Hematopoietic multipotent progenitor cell (in vitro differentiated cells): ENCODE measurements around the gene NSD2. TPM values are rescaled to one million over a fixed set of nuclear protein-coding genes. Genes with fewer than 3 reads are reported as not detected.
A peak's percentile ranks its signal among the peaks of the same experiment; 100 is the strongest.
"Not testable (repeated sequence)": the region's sequence is repeated elsewhere in the genome, so short reads cannot be mapped to it uniquely, and the experiment has no call there.

Experiments
- DNase-seq, 3 donors: peaks; one replicate each; pipeline ENCODE4 v3.0.0-alpha.2; 2011 to 2015; ENCODE audit warnings: low read depth in 2 of 3, low spot score in 2 of 3
- total RNA-seq: library from RNA; depleted of rRNA; stranded (reverse); fragments of >200 nt; gene quantifications from one replicate; pipeline ENCODE4 v1.2.3, GENCODE V29; 2012

NSD2 gene
- total RNA-seq, 1 donor, result 41.7 TPM

DNA sequence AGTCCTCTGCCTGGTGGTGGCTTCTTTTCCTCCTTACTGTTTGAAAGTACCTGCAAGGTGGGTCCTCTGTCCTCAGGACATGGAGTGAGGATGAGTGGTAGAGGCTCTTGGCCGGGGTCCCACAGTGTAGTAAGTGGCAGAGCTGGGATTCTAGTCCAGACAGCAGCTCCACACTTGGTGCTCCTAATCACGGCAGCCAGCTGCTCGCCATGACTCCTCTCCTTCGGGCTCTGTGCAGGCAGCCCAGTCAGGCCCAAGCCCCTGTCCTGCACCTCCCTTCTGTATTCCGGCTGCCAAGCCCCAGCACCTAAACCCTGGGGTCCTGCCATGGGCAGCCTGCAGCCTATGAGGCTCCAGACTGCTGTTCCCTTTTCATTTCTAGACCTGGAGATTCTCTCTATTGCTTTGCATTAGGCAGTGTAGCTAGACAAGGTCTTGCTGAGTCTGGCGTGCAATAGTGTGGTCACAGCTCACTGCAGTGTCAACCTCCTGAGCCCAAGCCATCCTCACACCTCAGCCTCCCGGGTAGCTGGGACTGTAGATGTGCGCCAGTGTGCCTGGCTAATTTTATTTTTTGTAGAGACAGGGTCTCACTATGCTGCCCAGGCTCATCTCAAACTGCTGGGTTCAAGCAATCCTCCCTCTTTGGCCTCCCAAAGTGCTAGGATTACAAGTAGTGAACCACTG is 24.9 kb downstream of the NSD2 start:
- DNase-seq, result no peak

GRCh38 chr4:1896658-1896991 is 25.4 kb downstream of the NSD2 start:
- DNase-seq, result no peak

DNA sequence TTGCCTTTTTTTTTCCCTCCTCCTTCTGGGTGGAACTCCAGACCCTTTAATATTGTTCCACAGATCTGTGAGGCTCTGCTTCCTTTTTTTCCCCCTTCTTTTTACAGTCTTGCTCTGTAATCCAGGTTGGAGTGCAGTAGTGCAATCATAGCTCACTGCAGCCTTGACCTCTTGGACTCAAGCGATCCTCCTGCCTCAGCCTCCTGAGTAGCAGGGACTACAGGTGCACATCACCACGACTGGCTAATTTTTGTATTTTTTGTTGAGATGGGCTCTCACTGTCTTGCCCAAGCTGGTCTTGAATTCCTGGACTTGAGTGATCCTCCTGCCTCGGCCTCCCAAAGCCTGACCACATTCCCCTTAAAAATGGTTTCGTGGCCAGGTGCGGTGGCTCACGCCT is 26.8 kb downstream of the NSD2 start:
- no peak for DNase-seq

DNA sequence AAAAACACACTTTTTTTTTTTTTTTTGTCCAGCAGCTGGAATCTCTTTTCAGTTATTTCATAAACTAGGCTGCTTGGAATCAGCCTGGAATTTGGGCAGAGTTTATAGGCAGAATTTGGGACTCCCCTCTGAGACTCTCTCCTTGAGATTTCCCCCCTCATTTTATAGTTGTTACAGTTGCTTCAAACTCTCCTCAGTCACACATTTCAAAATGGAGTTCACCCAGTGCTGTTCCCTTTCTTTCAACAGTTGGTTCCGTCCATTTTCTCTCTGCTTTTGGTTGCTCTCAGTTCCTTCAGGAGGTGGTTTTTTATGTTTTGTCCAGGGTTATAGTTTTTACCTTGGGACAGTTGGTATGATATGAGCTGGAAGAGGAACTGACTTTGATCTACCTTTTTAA is 27.5 kb downstream of the NSD2 start:
- peak in 1 of 3 donors; percentile 19 for DNase-seq

DNA sequence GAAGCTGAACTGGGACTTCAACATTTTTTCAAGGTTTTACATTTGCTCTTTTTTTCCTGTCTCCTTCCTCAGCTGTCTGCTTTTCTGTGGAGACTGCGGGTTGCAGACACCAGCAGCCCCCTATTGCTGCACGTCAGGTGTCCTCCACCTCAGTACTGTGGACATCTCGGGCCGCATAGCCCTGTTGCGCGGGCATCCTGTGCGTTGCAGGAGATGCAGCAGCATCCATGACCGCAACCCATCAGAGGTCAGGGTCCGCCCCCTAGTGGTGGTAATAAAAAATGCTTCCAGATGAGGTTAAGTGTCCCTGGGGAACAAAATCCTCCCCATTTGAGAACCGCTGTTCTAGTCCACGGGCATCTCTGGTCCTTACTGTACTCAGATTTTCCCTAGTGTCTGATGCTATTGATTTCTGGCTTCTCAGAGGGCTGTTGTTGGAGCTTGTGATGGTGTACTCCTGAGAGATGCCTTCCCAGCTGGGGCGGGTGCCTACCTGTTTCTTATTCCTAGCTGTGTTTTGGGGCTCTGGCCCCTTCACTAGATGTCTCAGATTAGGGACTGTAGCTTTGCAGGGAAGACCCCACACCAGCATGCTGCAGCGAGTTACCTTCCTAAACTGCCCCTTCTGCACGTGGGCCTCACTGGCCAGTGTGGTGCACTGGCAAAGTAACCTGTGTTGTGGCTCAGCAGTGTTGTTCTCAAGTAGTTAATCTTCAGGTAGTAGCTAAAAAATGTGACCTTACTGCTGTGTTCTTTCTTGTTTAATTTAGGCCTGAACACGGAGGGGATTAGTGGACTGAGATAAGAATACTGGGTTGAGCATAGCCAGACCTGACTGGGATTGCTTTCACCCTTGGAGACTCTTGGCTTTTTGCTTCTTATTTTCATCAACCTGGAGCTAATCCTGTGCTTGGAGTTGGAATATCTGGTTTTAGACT is 28.2 kb downstream of the NSD2 start:
- peak; percentile 67 to 85 (median 77) for DNase-seq

DNA sequence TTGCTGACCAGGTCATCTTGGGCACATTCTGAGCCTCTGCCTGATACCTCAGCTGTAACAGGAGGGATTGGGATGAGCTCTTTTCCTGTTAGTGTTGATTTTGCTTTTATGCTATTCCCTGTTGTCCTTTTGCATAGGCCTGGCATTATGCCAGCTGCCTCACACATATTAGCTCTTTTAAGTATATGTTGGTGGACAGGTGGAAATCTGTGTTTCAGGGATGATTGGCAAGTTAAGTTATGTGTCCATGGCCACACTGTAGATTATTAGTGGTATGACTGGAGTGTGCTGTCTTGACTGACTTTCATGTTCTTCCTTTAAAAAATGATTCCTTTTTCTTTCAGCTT is 28.9 kb downstream of the NSD2 start:
- DNase-seq, result no peak

DNA sequence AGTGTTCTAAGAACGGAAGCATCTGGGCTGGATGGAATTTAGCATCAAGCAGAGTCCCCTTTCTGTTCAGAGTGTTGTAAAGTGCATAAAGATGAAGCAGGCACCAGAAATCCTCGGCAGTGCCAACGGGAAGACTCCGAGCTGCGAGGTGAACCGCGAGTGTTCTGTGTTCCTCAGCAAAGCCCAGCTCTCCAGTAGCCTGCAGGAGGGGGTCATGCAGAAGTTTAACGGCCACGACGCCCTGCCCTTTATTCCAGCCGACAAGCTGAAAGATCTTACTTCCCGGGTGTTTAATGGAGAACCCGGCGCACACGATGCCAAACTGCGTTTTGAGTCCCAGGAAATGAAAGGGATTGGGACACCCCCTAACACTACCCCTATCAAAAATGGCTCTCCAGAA is 29.4 kb downstream of the NSD2 start:
- no peak for DNase-seq

GRCh38 chr4:1901127-1901526 is 29.9 kb downstream of the NSD2 start:
- DNase-seq, result no peak

DNA sequence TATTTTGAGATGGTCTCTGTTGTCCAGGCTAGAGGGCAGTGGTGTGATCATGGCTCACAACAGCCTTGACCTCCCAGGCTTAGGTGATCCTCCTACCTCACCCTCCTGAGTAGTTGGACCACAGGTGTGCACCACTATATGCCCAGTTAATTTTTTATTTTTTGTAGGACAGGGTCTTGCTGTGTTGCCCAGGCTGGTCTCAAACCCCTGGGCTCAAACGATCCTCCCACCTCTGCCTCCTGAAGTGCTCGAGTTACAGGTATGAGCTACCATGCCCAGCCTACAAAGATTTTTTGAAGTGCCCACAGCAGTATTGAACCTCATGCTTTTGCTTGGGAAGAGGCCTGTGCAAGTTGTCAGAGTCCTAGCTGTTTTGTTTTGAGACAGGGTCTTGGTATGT is 31.1 kb downstream of the NSD2 start:
- DNase-seq, result no peak

DNA sequence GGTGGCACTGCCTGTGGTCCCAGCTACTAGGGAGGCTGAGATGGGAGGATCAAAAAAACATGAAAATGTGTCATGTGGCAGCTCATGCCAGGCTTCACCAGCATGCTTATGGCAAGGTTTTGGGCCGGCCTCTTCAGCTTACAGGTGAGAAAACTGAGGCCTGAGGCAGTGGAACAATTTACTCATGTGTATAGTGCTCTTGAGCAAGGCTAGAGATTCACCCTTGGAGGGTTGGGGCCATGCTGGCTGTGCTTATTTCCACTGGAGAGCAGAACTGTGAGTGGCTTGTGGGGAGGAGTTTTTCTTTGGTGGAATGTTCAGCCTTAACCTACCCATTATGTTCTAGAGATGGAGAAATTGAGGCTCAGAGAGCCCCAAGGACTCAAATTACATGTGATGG is 31.8 kb downstream of the NSD2 start:
- no peak for DNase-seq

DNA sequence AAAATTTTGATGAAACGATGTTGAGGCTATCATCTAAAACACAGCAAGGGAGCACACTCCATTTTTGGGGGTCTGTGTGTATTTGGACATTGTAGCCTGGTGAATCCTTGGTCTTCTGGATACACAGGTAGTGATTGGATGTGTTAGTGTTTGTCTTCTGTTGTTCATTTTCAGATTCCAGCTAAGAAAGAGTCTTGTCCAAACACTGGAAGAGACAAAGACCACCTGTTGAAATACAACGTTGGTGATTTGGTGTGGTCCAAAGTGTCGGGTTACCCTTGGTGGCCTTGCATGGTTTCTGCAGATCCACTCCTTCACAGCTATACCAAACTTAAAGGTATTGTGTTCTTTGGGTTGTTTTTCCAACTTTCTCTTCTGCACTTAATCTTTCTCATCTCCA is 32.8 kb downstream of the NSD2 start:
- no peak for DNase-seq

- no peak for DNase-seq
Observed at GRCh38 chr4:1907848-1908525, 36.8 kb downstream of the NSD2 start.

DNA sequence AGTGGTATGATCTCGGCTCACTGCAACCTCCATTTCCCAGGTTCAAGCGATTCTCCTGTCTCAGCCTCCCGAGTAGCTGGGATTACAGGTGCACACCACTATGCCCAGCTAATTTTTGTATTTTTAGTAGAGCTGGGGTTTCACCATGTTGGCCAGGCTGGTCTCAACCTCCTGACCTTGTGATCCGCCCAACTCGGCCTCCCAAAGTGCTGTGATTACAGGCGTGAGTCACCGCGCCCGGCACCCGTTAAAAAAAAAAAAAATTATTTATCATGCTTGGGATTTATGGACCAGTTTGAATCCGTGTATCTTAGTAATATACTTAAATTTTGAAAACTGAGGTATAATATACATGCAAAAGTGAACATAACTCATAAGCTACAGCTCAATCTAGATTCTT is 38.5 kb downstream of the NSD2 start:
- DNase-seq, result not testable (repeated sequence)

GRCh38 chr4:1910643-1911042 is 39.5 kb downstream of the NSD2 start:
- peak in 2 of 3 donors; percentile 33 to 62 for DNase-seq

DNA sequence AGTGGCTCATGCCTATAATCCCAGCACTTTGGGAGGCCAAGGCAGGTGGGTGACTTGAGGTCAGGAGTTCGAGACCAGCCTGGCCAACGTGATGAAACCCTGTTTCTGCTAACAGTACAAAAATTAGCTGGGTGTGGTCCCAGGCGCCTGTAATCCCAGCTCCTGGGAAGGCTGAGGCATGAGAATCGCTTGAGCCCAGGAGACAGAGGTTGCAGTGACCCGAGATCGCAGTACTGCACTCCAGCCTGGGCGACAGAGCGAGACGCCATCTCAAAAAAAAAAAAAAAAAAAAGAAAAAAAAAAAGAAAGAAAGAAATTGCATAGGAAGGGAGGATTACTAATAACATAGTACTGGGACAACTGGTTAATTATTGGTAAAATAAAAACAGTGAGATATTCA is 40.1 kb downstream of the NSD2 start:
- not testable (repeated sequence) for DNase-seq

DNA sequence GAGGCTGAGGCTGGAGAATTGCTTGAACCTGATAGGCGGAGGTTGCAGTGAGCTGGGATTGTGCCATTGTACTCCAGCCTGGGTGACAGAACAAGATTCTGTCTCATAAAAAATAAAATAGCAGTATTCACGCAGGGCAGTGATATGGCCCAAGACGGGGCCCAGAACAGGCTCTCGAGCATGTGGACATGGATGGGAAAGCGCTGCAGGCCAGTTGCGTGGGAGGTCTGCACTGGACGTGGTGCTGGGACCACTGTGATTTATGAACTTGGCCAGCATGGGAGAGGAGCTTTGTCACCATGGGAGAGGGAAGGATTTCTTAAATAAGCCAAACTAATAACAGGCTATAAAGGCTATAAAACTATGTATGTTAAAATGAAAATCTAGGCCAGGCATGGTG is 51.6 kb downstream of the NSD2 start:
- DNase-seq, result no peak

GRCh38 chr4:1927675-1928074 is 56.5 kb downstream of the NSD2 start:
- no peak for DNase-seq

- no peak for DNase-seq
Observed at GRCh38 chr4:1928356-1929239, 57.4 kb downstream of the NSD2 start.

GRCh38 chr4:1932736-1933135 is 61.5 kb downstream of the NSD2 start:
- no peak for DNase-seq

GRCh38 chr4:1933700-1934099 is 62.5 kb downstream of the NSD2 start:
- no peak for DNase-seq

DNA sequence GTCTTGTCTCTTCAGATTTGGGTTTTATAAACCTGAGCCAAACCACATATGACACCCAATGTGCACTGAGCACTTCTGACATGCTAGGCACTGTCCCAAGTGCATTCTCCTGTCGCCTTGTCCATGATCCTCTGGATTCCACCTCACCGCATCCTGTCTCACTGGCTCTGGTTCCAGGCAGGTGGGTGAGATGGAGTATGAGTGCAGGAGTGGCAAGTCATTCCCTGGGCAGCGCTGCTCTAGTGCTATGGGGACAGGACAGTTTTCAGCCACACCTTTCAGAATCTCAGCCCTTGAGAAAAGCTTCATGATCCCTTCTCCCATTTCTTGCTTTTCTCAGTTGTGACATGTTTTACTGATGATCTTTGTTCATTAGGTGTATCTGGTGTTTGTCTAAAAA is 66.4 kb downstream of the NSD2 start:
- DNase-seq, result no peak
